Stimulated activated CD4-positive, alpha-beta T cell treated with anti-CD3 and anti-CD28 coated beads, TNF-alpha, amount 100 ng/mL, for 24 hours (primary cell): Measurements from ENCODE around the gene PPFIBP1.
A peak's percentile ranks its signal among the peaks of the same experiment; 100 is the strongest.

Source experiments
- DNase-seq, 3 experiments: peaks; one replicate each; pipeline ENCODE4 v3.0.0-alpha.2; 2020; ENCODE audit warnings: low read depth in 3 of 3

The PPFIBP1 gene

DNA sequence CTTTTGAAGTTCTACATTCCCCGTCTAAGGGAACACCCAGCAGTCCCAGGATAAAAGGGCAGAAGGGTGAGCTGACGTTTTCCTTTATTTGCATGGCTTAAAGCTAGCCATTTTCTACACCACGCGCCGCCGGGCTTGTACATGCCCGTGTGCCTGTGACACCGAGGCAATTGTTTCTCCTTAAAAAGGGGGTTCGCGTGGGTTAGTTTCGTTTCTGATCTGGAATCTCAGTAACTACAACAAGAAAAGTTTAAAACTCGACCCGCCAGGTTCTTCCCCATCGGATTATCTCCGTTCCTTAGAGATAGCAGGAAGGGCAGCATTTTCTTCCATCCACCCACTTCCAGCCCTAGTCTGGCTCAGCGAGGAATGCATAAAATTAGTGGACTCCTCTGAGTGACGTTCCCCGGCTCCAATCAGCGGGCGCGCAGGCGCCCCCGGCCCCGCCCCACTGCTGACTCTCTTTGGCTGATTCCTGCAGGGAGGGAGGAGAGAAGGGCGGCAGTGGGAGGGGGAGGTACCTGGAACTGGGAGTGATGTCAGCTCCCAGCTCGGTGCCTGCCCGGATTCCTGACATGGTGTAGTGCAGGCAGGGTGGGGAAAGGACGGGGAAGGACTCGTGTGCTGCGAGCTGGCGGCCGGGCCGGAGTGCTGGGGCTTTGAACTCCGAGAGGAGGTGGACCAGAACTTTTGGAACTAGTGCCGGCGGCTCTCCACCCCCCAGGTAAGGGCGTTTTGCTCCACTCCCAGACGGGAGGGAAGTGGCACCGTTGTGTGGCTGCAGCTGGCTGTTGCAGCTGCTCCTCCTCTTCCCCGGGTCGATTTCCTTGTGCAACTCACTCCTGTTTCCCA lies at the start of gene PPFIBP1:
PPFIBP1 (plus strand) TSS at position 565 of the 852 bp plus-strand sequence. CDS start 109,191 bp downstream, outside the sequence.
- DNase-seq, result peak; percentile 98 to 99 (median 99)

DNA sequence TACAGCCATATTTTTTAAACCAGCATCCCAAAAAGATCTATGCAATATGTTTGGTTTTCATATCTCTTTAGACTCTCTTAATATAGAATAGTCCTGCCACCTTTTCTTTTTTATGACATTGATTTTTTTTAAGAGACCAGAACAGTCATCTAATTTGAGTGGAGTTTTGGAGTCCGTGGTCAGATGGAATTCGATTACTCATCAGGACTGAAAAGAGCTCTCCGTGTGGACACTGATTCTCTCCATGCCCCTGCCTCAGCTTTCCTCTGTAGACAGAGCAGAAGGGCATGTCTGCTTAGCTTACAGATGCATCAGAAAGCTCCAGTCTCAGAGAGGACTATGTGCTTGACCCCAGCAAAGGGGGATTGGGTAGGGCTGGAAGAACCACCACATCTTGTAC lies 49.7 kb upstream of the PPFIBP1 start:
- DNase-seq, result no peak

DNA sequence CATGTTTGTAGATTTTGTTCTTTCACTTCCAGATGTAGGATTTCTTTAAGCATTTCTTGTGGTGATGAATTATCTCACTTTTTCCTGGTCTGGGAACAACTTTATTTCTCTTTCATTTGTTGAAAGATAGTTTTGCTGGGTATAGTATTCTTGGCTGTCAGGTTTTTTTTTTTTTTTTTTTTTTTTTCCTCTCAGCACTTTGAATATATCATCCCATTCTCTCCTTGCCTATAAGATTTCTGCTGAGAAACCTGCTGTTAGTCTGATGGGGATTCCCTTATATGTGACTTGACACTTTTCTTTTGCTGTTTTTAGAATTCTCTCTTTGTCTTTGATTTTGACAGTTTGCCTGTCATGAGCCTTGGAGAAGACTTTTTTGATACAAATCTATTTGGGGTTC lies 47.0 kb upstream of the PPFIBP1 start:
- no peak for DNase-seq

DNA sequence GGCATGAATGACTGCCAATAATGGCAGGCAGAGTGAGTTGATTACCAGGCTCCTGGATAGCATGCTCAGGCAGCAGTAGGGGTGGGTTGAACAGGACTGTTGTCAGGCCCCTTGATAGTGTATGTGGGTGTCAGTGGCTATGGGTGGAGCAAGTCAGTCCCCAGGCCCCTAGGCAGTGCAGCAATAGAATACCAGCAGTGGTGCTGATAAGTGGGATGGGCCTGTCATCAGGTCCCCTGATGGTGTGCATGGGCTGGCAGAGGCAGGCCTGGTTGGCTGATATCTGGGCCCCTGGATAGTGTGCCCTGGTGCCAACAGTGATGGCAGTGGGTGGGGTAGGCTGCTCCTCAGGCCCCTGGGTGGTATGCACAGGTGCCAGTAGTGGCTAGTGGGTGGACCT lies 45.1 kb upstream of the PPFIBP1 start:
- no peak for DNase-seq

DNA sequence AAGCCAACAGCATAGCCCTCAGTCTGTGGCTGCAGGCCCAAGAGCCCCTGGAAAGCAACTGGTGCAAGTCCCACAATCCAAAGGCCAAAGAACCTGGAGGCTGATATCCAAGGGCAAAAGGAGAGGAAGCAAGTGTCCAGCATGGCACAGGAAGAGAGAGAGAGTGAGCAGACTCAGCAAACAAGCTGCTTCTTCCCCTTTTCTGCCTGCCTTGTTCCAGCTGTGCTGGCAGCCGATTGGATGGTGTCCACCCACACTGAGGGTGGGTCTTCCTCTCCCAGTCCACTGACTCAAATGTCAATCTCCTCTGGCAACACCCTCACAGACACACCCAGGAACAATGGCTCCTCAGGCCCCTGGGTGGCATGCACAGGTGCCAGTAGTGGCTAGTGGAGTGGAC lies 44.0 kb upstream of the PPFIBP1 start:
- DNase-seq, result no peak

DNA sequence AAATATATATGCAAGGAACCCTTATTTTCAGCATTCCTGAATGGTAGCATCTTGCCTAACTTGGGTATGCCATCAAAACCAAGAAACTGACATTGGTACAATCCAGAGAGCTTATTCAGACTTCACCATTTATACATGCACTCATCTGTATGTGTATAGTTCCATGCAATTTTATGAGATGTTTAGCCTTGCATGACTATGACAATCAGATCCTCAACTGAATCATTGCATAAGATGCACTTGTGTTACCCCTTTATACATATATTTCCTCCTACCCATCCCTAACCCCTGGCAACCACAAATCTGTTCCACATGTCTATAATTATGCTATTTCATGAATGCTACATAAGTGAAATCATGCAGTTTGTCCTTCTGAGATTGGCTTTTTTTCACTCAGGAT lies 37.0 kb upstream of the PPFIBP1 start:
- DNase-seq, result no peak

DNA sequence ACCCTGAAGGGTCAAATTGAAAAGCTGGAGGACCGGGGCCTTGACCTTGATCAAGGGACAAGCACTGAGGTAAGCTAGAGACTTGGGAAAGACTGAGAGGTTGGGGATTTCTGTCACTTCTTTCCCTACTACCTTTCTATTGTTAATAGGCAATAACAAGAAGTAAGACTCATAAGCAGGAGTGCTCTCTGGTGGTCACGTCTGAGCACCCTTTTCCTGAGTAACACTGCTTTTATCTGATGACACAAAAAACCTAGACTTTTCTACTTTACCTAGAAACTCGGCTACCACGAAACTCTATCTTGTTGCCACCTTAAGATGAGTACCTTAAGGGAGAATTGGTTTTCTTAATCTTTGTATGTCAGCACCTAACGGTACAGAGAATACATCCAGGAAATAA lies 35.5 kb upstream of the PPFIBP1 start:
- DNase-seq, result no peak

DNA sequence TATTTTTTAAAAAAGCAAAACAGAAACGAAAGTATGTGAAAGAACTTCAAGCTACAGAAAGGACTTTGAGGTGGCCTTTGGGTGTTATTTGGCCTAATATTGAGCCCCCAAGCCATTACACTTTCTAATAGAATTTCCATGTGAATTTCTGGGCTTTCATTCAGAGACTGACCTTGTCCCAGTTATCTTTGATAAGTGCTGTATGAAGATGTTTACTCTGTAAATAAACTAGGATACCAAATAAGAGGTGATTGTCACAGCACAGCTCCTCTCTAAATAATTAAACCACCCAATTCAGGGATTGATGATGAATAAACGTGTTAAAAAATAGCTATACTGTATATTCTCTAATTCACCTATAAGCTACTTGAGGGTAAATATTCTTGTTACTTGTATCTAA lies 32.8 kb upstream of the PPFIBP1 start:
- DNase-seq, result no peak

DNA sequence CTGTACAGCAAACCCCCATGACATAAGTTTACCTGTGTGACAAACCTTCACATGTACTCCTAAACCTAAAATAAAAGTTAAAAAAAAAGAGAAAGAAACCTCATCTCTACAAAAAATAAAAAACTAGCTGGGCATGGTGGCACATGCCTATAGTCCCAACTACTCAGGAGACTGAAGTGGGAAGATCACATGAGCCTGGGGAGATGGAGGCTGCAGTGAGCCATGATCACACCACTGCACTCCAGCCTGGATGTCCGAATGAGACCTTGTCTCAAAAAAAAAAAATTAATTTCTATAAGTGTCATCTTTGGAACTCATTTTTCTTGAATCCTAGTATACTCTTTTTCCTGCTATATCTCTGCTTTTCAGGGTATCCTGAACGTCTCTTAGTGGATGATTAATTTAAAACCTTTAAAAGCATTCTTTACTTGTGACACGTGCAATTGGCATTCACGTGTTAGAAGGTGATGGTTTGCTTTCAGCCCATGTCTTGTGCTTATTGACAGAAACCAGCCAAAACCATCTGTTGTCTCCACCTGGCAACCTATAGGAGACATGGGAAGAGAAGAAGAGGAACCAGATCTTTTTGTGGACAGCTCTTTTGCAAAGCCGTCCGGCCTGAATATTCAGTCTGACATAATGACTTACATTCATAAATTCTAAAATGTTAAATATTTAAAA lies 30.6 kb upstream of the PPFIBP1 start:
- DNase-seq, result no peak

DNA sequence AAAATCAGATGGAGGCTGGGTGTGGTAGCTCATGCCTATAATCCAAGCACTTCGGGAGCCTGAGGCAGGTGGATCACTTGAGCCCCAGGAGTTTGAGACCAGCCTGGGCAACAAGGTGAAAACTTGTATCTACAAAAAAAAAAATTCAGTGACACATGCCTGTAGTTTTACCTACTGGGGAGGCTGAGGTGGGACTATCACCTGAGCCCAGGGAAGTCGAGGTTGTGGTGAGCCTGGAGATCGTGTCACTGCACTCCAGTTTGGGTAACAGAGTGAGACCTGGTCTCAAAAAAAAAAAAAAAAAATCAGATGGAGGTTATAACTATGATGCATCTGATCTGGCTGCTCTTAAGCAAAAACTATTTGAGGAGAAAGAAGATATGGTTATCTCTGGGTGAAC lies 26.6 kb upstream of the PPFIBP1 start:
- DNase-seq, result no peak

DNA sequence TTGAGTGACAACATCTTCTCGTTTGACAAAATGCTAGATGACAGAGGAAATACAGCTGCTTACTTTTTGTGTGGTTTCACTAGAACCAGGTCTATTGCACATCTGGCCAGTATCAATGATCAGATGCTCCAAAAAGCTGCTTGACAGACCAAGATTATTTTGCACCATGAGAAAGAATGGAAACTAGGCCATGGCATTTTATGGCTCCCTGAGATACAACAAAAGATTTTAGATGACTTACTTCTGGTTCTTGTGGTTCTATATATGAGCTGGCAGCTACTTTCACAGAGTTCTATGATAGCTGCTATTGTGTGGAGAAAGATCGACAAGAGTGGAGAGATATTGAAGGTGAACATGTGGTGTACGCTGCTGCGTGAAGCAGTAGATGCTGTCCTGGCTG lies 25.9 kb upstream of the PPFIBP1 start:
- DNase-seq, result no peak

DNA sequence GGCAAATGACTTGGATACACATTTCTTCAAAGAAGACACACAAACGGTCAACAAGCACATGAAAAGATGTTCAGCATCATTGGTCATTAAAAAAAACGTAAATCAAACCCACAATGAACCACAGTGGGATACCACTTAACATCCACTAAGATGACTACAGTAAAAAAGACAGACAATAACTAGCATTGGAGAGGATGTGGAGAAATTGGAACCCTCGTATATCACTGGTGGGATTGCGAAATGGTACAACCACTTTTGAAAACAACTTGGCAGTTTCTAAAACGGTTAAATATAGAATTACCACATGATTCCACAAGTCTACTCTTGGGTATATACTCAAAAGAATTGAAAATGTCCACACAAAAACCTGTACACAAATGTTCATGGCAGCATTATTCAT lies 25.2 kb upstream of the PPFIBP1 start:
- no peak for DNase-seq

DNA sequence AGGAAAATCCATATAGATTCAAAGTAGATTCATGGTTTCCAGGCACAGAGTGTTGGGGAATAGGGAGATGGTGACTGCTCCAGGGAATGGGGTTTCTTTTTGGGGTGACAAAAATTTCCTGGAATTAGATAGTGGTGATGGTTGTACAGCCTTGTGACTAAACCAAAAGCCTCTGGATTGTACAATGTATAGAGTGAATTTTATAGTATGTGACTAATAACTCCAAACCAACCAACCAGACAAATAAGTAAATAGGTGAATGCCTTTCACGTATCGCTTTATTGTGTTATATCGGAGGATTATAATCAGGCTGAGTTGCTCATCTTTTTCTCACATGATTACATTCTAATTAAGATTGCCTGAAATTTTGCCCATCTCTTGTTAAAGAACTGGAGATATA lies 24.6 kb upstream of the PPFIBP1 start:
- DNase-seq, result no peak

DNA sequence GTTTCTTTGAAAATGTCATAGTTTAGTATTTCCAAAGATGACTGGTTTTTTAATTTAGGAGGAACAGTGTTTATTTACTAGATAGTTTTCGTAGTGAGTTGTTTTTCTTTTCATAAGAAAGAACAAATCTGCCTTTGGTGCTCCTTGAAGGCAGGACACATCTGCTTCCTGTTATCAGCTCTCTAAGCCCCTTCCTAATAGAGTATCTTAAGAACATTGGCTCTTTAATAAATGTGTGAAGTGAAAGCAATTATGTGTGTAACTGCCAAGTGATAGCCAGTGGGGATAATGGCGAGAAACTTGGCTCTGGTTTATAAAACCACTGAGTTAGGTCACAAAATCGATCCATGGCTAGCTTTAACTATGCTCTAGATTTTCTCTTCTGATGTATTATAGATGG lies 23.5 kb upstream of the PPFIBP1 start:
- no peak for DNase-seq

DNA sequence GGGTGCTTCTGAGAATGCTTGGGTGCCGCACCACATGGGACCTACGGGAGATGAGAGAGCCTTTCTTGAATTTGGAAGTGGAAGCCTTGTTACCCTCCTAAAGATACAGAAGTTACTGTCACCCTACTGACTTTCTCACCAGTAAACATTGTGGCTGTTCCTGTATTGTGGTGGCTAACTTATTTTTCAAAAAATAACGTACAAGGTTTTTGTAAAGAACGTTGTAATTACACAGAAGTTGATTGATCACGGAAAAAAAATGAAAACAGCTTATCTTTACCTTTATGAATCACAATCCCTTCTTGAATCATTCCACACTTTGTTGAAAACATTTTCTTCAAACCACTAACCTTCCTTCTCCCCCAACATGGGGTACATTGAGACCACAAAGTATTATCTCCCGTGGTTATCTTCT lies 22.0 kb upstream of the PPFIBP1 start:
- no peak for DNase-seq

DNA sequence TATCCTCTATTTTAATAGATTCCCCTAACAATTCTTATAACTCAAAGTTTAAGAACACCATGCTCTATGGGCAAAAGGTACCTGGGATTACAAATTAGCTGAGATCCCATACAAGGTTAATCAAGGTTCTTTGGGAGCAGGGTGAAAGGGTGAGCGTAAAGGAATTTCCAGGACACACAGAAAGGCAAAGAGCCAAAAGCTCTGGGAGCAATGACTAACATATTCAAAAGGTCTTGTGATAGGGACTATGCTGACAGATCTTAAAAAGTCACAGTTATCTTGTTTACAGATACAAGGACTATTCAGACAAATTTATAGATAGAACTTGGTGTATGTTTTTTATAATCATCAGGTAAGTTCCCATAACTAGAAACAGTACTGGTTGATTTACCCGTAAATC lies 19.5 kb upstream of the PPFIBP1 start:
- no peak for DNase-seq

DNA sequence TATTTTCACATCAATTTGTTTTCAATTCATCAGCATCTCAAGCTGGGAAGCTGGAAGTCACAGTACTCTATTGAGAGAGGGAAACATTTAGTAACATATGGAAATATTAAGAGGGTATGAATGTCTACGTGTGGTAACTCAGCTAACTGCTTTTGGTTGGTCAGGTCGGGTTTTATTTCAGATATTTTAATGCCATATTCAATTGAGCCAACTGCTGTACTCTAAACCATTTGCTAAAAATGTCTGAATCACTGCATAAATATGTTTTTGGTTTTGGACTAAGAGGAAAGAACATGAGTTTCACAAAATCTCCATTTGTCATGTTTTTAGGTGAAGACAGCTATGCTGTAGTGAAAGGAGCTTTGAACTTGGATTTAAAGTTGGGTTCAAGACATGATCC lies 18.9 kb upstream of the PPFIBP1 start:
- DNase-seq, result no peak

DNA sequence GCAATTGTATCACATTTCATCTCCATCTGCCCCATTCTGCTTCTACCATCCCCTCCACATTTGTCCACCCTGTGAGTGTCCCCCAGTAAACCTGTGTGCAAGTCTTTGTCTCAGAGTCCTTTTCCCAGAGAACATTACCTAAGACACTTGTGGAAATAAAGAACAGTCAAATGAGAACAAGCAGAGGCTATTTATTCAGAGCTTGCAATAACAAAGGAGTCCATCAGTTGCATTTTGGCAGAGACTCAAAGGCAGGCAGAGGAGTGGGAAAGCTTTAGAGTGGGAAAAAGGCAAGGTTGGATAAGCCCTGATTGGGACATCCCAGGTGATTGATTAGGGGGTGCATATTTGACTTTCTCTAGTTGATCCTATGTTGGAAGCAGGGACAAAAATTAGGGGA lies 18.2 kb upstream of the PPFIBP1 start:
- no peak for DNase-seq

DNA sequence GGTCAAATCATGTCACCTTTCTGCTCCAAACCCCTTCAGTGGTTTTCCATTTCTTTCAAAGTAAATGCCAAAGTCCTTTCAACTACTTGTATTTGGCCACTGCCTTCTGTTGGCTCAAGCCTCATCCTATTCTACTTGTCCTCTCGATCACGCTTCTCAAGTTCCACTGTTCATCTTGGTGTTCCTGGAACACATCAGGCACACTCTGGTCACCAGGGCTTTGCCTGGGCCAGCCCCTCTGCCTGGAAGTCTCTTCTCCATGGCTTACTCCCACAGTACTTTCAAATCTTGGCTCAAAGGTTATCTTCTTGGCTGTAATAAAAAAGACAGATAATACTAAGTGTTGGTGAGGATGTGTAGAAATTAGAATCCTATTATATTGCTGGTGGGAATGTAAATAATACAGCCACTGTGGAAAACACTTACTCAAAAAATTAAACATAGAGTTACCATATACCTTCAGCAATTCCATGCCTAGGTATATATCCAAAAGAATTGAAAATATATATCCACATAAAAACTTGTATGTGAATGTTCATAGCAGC lies 17.3 kb upstream of the PPFIBP1 start:
- no peak for DNase-seq

DNA sequence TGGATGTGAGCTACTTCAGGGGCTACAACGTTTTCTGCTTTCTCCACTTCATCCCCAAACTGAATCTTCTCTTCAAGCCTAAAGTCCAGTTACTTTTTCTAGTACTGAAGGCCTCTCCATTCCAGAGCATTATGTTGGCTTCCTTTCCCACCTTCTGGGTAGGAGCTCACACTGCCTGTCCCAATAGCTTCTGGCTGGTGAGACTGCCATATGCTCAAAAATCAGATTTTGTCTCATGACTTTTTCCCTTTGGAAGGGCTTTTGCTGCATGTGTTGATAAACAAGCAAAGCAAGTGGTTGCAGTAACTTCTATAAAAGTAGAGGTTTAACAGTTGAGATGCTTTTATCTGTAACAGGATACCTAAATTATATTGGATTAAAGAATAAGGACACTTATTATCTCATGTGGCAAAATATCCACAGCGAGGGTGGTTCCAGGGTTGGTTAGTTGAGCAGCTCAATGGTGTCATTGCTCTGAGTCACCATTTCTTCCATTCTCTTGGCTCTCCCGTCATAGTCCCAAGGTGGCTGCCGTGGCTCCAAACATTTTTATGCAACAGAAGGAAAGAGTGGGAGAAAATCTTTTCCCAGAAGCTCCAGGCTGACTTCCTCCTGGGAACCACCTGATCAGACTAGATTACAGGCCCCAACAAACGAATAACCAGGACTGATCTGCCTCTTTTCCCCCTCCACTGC lies 15.1 kb upstream of the PPFIBP1 start:
- no peak for DNase-seq

DNA sequence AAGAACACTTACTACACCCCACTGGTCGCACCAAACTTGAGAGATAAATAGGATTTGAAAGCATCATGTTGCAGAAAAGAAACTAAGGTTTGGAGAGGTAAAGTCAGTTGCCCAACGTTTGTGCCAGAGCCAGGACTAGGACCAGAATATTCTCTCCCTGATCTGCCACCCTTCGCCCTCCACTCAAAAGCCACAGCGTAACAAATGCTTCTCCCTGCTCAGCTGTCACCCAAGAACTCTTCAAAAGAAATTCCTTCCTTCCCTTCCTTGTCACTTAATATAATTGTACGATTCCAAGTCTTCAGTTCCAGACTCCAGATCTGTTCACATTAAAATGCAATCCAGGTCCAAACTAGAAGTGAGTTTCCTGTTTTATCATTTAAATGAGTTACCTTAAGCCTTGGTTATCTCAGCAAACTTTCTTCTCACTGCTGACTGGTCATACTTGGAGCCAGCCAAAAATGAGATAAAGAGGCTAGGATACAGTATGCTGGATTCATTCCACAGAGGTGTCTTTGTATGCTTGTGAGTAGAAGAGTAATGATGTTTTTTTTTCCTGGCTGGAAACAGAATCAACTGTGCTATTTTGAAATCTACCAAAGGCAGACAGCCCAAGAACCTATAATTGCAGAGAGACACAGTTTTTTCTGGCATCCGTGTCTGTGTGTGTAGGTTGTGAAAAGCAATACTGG lies 12.8 kb upstream of the PPFIBP1 start:
- no peak for DNase-seq

DNA sequence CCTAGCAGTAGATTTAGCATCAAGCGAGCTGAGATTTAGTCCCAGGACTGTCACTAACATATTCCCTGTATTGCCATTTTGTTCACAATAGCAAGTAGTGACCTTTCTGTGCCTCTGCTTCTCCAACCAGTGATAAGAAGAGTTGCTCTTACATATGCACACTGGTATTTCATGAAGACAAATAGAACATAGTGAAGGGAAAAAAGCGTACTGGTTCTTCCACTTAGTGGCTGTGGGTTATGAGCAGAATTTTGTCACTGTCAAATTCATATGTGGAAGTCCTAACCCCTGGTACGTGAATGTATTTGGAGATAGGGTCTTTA lies 12.3 kb upstream of the PPFIBP1 start:
- DNase-seq, result no peak
